ENCODE data around the gene MEI1.
A peak's percentile ranks its signal among the peaks of the same experiment; 100 is the strongest.
"Not testable (repeated sequence)": the region's sequence is repeated elsewhere in the genome, so short reads cannot be mapped to it uniquely, and the experiment has no call there.

MEI1 gene

GRCh38 chr22:41831828-41832552, 132.7 kb downstream of the MEI1 start:
- no peak for TF ChIP-seq CTCF (IDR thresholded peaks at IDR 0.05; ENCODE audit: low read depth, low read length)
- in situ Hi-C loops (cut with HindIII; ENCODE audit: low sequenced_read_pairs) = no loop called here
- DNase-seq (ENCODE audit: low read depth, low spot score) = peak; percentile 45
- H3K4me3 ChIP-seq (ENCODE audit: low read depth, low read length) = peak overlapping the region; percentile 68

- H3K4me3 ChIP-seq (ENCODE audit: low read depth, low read length) = peak within 1 kb of the TSS; percentile 68
- in situ Hi-C loops (cut with HindIII; ENCODE audit: low sequenced_read_pairs) = no loop called here
- DNase-seq (ENCODE audit: low read depth, low spot score) = peak; percentile 100
Observed at GRCh38 chr22:41832553-41833368, 133.5 kb downstream of the MEI1 start, which contains the start of gene SREBF2. SREBF2 (plus strand) TSS chr22:41833105; CDS start chr22:41833271, 166 bp downstream.

GRCh38 chr22:41833369-41834004, 134.2 kb downstream of the MEI1 start:
- H3K4me3 ChIP-seq (ENCODE audit: low read depth, low read length) = peak overlapping the region; percentile 68
- no peak for TF ChIP-seq CTCF (IDR thresholded peaks at IDR 0.05; ENCODE audit: low read depth, low read length)
- in situ Hi-C loops (cut with HindIII; ENCODE audit: low sequenced_read_pairs) = no loop called here
- DNase-seq (ENCODE audit: low read depth, low spot score) = no peak

More at GRCh38 chr22:41832553-41833368, 133.5 kb downstream of the MEI1 start, which contains the start of gene SREBF2:
- TF ChIP-seq CTCF (IDR thresholded peaks at IDR 0.05; ENCODE audit: low read depth, low read length) = no peak

GRCh38 chr22:41834005-41834944, 135.0 kb downstream of the MEI1 start:
- in situ Hi-C loops (cut with HindIII; ENCODE audit: low sequenced_read_pairs) = no loop called here
- H3K4me3 ChIP-seq (ENCODE audit: low read depth, low read length) = peak overlapping the region; percentile 68
- no peak for TF ChIP-seq CTCF (IDR thresholded peaks at IDR 0.05; ENCODE audit: low read depth, low read length)
- DNase-seq (ENCODE audit: low read depth, low spot score) = no peak

GRCh38 chr22:41835462-41835861, 136.2 kb downstream of the MEI1 start:
- in situ Hi-C loops (cut with HindIII; ENCODE audit: low sequenced_read_pairs); DNase-seq (ENCODE audit: low read depth, low spot score): not testable (repeated sequence)

GRCh38 chr22:41836551-41836950, 137.2 kb downstream of the MEI1 start:
- TF ChIP-seq CTCF (IDR thresholded peaks at IDR 0.05; ENCODE audit: low read depth, low read length) = no peak
- no peak for DNase-seq (ENCODE audit: low read depth, low spot score)
- in situ Hi-C loops (cut with HindIII; ENCODE audit: low sequenced_read_pairs) = no loop called here
- no peak overlapping the region for H3K4me3 ChIP-seq (ENCODE audit: low read depth, low read length)

More at GRCh38 chr22:41835462-41835861, 136.2 kb downstream of the MEI1 start:
- not testable (repeated sequence) for H3K4me3 ChIP-seq (ENCODE audit: low read depth, low read length)
